ENCODE measurements around the gene NACA.
"Not testable (repeated sequence)": the region's sequence is repeated elsewhere in the genome, so short reads cannot be mapped to it uniquely, and the experiment has no call there.

Gene NACA

GRCh38 chr12:56723889-56724700, 1.0 kb downstream of the NACA start:
- no peak for DNase-seq

- no peak for DNase-seq
Observed at GRCh38 chr12:56723352-56723751, 1.7 kb downstream of the NACA start.

GRCh38 chr12:56722832-56723231, 2.3 kb downstream of the NACA start:
- DNase-seq = no peak

GRCh38 chr12:56721721-56722120, 3.4 kb downstream of the NACA start:
- no peak for DNase-seq

- no peak for DNase-seq
Observed at GRCh38 chr12:56721216-56721615, 3.9 kb downstream of the NACA start.

- DNase-seq = no peak
Observed at GRCh38 chr12:56720731-56721151, 4.4 kb downstream of the NACA start.

GRCh38 chr12:56719056-56719455, 6.0 kb downstream of the NACA start:
- DNase-seq = no peak

GRCh38 chr12:56718636-56719035, 6.5 kb downstream of the NACA start:
- no peak for DNase-seq

- no peak for DNase-seq
Observed at GRCh38 chr12:56718149-56718548, 7.0 kb downstream of the NACA start.

- no peak for DNase-seq
Observed at GRCh38 chr12:56716933-56717880, 7.9 kb downstream of the NACA start.

GRCh38 chr12:56716458-56716857, 8.6 kb downstream of the NACA start:
- DNase-seq = no peak

- no peak for DNase-seq
Observed at GRCh38 chr12:56715798-56716197, 9.3 kb downstream of the NACA start.

GRCh38 chr12:56714431-56714929, 10.6 kb downstream of the NACA start:
- DNase-seq = no peak

- DNase-seq = no peak
Observed at GRCh38 chr12:56713345-56713744, 11.8 kb downstream of the NACA start.

GRCh38 chr12:56709759-56710376, 15.2 kb downstream of the NACA start:
- DNase-seq = no peak

- DNase-seq = not testable (repeated sequence)
Observed at GRCh38 chr12:56704522-56704921, 20.6 kb downstream of the NACA start.

GRCh38 chr12:56699020-56699661, 26.0 kb downstream of the NACA start:
- DNase-seq = no peak

GRCh38 chr12:56695327-56696101, 29.6 kb downstream of the NACA start:
- no peak for DNase-seq

- DNase-seq = no peak
Observed at GRCh38 chr12:56694161-56694560, 30.9 kb downstream of the NACA start.

GRCh38 chr12:56688846-56689109, 36.3 kb downstream of the NACA start:
- no peak for DNase-seq

- DNase-seq = peak; percentile 91
Observed at GRCh38 chr12:56688129-56688845, 36.8 kb downstream of the NACA start, which contains the start of gene PTGES3. TSS of gene PTGES3 (minus strand) at chr12:56688284. CDS start at chr12:56687999, 285 bp downstream.

All from DMS79 treated with DMSO at 0.1 percent for 48 hours (cell line).